ENCODE data around the gene ST6GAL2.

Gene ST6GAL2

DNA sequence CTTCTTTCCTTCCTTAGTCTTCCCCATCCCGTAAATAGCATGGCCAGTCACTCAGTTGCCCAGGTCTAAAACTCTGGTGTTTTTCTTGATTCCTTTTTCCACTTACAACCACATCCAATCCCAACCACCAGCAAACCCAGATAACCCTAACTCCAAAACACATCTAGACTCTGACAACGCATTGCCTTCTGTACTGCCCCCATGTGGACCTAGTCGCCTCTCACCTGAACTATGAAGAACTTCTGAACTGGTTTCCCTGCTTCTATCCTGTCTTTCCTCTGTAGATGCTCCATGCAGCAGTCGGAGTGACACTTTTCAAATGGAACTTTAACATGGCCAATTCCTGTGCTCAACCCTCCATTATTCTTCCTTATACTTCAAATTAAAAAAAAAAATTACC, 26.5 kb downstream of the ST6GAL2 start:
- no peak for DNase-seq

DNA sequence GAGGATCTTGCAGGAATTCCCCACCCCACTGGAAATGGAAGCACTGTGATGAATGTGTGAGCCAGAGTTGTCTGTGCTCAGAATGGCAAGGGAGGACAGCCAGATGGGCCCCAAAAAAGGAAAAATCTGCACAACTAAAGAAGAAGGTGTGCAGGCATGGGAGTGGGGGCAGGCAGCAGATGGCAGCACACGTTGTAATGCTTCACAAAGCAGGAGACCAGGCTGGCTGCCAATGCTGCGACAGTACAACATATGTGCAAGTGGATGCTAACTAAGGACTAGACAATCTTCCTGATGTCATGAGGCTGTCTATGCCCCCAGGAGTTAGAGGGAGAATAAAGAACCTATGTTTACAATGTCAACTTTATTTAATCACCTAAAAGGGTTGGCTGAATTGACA, 27.2 kb downstream of the ST6GAL2 start:
- no peak for DNase-seq

DNA sequence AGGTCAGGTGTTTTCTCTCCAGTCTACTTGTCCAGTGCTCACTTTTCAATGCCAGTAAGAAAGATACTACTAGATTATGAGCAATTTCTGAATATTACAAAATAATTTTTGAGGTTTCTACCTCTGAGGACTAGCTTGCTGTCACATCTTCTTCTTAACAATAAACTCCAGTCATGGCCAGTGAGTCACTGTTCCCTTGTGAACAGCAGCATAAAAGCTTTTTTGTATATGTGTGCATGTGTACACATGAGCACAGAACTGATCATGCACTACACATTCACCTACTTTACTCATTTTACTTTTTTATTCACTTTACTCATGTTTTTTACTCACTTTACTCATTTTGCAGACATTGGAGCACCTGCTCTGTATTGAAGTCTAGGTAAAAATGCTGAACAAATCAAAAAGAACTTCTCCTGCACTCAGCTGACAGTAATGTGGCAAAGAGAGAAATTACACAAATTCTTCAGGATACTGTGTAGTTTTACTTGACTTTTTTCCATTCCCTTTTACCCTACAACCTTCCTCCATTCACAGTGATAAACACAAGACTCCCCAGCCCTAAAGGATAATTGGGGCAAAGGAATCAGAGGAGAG, 28.0 kb downstream of the ST6GAL2 start:
- DNase-seq, result no peak

DNA sequence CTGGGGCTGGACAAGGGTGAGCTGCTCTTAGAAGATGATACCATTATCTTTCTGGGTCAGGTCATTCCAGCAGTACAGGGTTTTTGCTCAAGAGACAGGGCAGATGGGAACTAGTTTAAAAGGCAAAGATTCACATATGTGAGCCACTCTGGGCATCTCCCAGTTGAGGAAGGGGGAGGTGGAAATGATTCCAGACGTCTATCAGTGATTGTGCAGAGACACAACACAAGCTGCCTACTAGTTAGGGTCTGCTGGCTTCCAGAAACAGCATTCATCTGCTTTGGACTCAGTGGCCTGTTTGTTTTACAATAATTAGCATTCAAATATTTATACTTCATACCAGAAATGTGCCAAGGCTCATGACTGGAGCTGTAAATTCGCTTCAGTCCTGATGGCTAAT, 32.3 kb downstream of the ST6GAL2 start:
- DNase-seq, result no peak

DNA sequence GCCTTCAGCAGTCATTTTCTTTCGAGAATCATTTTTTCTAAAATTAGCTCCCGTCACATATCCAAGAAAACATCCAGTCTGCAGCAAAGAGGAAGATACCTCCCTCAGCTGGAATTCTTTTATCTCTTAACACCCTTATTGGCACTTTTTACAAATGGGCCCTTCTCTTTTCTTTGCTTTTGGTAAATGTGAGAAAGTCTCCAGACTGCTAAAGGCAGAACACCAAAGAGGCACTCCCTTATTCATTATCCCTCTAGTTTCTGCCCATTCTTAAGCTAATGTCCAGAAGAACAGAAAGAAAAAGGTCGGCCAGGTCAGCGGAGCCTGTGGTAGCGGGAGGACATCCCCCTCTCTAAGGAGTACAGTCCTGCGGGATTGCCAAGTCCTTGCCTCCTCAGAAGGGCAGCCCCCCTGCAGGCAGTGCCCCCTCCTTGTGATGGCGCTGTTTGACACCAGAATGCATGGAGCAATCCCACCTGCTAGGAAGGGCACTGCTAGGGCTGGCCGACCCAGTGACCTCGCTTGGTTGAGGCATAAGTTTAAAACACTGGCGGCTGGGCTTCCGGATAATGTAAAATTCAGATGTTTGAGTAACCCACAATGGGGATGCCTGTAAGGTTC, 34.0 kb downstream of the ST6GAL2 start:
- no peak for DNase-seq

DNA sequence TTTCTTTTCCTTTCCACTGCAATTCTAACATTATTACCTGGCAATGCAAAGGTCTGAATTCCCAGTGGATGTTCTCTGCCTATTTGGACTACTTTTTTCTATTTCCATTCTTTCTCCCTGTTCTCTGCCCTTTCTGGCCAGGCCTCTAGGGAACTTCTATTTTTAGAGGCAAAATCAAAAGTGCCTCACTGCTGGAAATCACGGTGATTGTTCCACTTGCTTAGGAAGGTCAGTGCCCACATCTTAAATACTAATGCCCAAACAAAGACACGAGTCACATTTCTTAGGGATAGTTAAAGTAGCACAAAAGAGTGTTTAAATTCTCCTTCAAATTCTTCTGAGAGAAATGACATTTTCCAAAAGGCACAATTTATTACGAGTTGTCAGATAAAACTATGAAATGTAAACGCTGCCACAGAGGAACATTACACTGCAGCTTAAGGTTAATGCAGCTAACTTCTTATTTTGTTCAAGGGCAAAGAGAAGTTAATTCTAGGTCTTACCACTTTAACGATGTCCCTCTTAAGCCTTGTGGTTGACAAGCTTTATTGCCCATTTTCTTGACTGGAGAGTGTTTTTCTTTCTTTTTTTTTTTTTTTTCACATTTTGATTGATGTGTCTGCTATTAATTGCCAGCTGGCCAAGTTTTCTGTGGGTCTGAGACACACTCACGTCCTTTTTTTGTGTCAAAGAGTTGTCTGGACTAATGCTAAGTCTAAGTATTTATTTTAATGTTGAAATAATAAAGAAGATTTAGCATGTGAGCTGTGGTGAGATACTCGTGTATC, 34.7 kb downstream of the ST6GAL2 start:
- no peak for DNase-seq

DNA sequence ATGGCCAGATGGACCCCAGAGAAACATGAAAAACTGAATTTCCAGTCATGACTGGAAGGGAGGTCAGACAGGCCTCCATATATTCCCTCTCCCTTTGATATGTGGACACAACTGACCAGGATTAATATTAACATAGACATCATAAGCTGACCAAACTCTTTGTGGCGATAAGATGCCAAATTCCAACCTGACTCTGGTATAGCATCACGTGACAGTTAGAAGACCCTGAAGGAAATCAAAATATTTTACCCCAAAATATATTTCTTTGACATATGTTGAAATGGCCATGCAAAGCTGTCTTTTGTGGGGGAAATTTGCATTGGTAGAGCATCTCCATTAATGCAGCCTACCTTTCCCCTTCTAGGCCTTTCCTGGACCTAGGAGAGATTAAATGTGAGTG, 36.7 kb downstream of the ST6GAL2 start:
- DNase-seq, result no peak

DNA sequence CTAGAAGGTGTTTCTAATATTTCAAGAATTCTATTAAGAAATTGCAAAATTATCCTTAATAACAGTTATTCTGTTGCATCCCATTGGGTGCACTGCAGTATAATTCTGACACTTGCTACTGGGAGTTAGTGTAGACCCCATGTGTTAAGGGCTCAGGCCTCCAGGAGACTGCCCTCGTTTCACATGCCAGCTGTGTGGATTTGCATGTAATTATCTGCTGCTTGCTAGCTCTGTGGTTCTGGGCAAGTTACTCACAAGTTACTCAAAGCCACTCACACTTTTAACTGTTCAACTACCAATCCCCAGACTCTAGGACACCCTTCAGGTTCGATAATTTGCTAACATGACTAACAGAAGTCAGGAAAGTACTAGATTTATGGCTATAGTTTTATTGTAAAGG, 38.6 kb downstream of the ST6GAL2 start:
- DNase-seq, result no peak

DNA sequence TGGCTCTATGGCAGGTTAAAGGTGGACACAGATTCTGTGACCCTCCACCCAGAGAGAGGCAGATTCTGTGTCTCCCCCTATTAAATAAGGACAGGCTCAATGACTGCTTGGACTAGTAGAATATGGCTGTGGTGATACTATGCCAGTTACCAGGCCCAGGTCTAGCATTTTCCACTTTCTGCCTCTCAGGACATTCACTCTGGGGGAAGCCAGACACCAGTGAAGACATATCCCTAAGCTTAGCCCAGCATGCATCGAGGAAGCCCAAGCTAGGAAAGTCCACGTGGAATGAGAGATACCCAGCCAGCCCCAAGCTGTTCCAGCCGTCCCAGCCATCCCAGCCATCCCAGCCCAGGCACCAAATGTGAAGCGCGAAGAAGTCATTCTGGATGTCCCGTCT, 40.3 kb downstream of the ST6GAL2 start:
- no peak for DNase-seq

DNA sequence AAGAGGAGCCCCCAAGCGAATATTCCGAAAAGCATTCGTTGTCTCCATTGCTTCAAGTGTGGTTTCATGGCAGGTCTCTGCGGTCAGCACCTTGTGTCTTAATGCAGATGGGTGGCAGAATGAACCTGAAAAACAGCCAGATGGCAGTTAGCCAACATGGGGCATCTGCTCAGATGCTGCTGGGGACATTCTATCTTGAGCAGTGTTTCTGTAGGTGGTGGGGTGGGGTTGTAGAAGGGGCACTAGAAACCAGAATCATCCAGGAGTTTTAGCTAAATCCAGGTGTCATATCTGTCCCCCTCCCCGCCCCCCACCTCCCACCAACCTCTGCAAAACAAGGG, 42.1 kb downstream of the ST6GAL2 start:
- no peak for DNase-seq

DNA sequence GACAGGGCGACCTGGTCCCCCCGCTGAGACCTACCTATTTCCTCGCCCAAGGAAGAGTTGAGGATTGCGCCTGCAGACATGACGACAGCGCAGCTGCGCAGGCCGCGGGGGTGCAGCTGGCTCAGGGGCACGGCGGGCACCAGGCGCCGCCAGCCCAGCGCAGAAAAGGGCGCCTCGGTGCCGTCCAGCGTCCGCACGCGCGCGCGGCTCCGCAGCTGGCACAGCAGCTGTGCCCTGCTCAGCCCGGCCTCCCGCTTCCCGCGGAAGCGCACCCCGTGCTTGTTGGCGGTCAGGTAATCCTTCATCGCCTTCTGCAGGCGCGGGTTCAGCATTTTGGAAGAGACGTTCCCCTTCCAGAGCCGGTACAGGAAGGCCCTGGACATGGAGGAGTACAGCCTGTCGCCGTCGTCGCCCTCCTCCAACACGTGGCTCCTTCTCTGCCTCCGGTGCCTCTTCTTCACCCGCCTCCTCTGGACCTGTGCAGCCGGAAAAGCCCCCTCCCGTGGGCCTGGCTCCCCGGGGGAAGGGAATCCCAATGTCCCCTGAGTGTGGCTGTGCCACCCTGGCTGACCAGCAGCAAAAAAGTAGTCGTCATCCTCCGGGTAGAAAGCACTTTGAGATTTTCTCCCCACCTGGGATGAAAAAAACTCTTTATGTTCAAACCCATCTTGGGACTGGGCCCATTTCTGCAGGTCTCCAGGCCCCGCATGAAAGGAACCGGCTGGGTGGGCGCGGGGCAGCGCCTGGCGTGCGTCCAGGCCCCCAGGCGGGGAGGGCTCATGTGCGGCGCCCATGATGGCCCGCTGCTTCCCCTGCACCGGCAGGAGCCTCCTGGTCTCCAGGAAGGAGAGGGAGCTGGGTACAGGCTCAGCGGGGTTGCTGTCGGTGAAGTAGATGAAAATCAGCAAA, 42.7 kb downstream of the ST6GAL2 start:
- DNase-seq, result no peak

DNA sequence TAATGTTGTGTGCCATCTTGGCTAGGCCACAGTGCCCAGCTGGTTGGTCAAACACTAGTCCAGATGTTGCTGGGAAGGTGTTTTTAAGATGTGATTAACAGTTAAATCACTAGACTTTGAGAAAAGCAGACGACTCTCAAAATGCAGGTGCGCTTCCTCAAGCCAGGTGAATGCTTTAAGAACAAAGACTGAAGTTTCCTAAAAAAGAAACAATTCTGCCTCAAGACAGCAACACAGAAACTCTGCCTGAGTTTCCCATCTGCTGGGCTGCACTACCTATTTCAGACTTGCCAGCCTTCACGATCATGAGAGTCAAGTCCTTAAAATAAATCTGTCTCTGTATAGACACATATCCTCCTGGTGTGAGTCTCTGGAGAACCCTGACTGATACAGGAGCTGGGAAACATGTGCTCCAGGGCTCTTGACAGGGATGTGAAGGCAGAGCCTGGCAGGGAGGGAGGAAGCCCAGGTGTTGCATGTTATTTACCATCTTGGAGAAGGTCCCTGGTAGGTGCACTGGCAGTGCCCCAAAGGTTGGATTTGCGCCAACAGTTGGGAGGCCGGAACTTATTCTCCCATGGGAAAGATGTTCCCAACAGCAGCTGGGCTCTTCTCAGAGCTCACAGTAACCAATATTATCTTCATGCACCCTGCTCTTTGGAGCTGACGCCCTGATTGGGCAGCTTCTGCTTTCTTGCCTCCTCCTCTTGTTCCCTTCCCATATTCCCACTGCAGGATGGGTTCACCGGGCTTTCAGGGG, 43.9 kb downstream of the ST6GAL2 start:
- no peak for DNase-seq

DNA sequence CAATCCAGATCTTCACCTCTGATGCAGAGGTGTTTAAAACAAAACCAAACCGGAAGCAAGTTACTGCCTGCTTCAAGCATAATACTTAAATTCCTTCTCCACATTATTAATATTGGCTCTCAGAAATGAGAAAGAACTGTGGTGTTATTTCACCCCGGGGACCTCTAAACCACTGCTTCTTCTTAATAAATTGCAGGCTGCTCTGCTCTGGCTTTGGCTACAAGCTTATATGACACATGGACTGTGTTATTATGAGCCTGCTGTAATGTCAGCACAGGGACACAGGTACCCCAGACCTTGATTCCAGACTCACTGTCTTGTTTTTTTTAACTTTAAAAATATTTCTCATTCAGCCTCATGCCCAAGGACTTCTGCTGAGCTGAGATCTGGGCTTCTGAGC, 45.1 kb downstream of the ST6GAL2 start:
- no peak for DNase-seq

DNA sequence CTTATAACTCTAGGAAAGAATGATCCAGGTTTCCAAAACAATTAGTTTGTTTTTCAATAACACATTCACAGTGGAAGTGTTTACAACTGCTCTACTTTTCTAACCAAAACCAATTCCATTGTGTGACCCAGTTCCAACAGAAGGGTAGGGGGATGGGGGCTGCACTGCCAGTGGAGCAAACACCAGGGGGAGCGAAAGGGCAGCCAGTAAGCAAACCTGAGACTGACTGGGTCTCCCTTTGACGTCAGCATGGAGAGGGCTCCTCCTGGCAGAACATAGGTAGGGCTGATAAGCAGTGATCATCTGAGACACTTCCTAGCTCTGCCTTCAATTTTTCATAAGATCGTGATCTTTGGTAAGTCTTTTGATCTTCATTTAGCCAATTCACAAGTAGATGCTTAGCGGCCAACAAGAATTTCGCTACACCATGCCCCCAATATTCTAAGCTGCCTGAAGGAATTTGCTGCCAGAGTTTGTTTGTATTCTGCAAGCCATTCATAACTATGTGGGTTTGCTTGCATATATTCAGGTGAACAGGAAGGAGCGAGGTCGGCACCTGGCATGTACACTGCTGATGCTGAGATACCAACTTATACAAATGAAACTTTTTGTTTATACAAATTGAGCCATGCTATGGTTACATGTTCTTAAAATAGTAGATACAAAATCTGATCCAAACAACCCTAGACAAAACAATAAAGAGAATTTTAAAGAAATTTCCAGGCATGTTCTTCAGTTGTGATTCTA, 45.9 kb downstream of the ST6GAL2 start:
- no peak for DNase-seq

DNA sequence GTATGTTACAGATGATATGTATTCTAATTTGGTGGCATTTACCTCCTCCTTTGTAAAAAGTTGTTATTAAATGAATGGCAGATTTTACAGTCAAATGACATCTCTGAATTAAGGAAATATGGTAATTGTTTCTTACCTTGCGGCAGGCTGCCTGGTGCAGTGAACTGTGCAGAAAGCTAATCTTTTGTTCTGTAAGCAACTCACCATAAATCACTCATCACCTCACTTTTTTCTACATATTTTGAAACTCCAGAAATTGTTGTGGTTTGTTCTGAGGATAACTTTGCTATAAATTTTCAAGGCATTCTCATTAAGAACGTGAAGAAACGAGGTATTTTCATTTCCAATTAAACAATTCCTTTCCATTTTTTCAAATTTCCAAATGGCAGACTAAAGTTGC, 52.7 kb downstream of the ST6GAL2 start:
- DNase-seq, result no peak

DNA sequence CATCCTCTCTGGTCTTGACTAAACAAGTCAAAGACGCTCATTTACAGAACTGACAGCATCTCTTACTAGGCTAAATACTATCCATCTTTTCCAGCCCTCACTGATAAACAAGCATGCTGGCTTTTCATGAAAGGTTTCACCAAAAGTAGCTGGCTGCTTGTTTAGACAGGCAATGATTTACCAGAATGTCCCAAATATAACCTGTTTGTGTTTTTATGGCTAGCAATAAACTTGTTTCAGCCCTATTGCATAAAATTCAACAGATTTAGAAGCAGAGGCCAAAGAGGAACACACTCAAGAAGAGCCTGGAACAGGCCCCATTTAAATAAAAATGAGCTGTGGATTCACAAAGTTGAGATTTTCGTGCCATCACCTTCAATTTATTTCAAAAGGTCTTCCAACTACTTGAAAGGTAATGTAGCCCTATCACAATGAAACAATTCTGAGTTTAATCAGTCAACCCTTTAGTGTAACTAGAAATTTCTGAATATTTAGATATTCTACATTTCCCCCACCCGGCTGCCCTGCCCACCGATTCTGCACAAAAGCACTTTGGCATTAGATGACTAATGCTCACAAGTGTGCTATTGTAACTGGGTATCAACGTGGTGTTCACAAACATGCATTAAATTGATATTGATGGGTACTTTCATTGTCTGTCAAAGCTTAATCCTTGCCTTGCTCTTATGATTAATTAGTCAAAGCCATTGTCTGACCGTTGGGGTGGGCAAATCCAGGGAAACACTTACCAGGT, 54.0 kb downstream of the ST6GAL2 start:
- no peak for DNase-seq

DNA sequence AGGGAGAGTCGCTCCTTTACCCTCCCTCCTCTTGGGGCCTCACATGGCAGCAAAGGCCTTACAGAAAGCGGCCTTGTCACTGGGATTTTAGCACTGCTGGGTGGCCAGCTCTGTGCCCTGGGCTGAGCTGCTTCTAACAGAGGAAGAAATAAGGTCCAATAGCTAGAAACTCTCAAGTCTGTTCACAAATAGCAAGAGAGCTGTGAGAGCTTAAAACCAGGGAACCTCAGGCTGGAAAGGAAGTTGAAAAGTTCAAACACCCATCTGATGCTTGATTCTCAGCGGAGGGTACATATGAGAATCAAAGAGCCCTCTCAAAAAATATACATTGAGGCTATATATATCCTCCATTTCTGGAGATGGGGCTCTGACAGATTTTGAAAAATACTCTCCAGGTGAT, 54.7 kb downstream of the ST6GAL2 start:
- DNase-seq, result no peak

DNA sequence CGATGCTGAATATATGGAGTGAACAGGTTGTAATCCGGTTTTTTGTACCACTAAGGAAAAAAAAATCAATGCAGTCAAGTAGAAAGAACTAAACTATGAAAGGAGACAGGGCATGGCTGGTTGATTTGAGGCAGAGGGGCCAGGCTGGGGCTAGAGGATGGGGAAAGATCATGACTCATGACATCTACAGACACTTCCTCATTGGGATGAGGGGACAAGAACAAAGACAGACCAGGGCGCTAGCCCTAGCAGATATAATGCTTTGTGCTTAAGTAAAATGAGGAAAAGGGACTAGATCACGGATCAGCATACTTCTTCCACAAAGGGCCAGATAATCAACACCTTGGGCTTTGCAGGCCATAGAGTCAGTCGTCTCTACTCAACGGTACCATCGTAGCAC, 55.8 kb downstream of the ST6GAL2 start:
- no peak for DNase-seq

DNA sequence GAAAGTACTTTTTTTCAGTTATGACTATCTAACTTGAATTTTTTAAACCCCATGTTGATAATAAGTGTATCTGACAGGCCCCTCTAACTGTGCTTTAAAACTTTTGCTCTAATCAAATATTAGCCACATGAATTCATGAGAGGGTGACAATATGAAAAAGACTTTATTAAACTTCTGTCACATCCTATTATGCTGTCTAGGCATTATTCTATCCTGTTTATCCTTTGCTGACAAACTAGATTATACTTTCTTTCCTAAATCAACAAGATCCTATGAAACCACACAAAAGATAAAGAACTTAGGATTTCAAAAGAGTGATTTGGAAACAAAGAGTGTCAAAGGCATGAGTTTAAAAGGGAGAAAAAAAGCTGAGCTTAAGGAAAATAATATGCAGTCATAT, 57.8 kb downstream of the ST6GAL2 start:
- DNase-seq, result no peak

DNA sequence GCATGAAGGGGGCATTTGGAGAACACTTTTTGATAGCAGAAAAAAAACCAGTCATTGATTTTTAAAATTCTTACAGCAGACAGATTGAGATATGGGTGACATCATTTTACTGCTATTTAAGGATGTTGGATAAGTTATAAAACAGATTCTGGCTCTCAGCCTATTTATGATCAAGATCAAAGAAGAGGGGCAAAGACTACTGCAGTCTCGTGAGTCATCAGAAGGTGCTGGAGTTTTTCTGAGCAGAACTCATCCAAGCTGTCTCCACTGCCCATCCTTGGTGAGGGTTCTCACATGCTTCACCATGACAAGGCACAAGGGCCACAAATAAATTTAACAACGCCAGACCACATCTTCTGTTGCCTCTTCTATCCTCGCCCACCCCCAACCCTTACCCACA, 58.8 kb downstream of the ST6GAL2 start:
- DNase-seq, result no peak

DNA sequence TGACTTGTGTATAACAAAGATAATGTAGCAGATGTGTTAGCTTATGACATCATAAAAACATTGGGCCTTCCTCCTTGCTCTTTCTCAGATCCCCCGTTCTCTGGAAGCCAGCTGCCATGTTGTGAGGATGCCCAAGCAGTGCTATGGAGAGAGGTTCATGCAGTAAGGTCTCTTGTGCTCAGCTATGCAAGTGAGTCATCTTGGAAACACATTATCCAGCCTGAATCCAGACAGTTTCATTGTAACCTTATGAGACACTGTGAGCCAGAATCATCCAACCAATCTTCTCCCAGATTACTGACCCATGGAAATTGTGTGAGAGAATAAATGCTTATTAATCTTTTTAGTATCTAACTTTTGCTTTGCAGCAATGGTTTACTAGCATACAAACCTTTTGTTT, 60.8 kb downstream of the ST6GAL2 start:
- DNase-seq, result no peak

Measured in NCI-H2227 treated with DMSO at 0.1 percent for 48 hours (cell line).